ENCODE measurements around the gene FN3KRP. TPM values are rescaled to one million over a fixed set of nuclear protein-coding genes. Genes with fewer than 3 reads are reported as not detected.

FN3KRP gene
- total RNA-seq, 1 experiment from 2014 or later, result 60.9 TPM

DNA sequence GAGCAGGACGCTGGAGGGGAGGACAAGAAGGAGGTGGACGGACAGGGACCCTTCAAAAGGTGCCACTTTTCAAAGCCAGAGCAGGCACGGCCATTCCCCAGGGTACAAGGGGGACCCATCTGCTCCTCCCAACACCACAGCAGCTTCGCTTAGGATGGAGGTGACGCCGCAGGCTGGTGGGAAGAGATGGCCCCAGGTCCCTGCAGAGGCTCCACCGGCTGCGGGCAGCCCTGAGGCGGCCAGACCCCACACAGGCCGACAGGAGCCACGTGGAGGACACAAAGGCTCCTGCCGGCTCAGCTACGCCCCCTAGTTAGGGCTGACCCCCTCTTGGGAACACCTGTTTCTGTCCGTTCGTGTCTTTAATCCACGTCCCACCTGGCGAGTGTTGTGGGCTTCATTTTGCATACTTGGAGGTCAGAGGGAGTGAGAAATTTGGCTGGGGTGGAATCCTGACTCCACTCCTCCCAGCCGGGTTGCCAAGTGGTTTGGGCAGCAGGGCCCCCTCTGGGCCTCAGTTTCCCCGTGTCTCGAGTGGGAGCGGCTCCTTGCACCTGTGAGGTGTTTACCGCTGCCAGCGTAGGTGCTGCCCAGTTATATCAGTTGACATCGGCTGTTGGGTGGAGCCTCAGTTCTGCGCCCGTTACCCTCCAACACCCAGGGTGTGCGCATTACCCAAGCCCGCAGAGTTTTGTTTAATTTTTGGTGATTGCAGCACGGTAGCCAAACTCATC lies 5.8 kb upstream of the FN3KRP start:
- no peaks in the 10 kb centered on the region for H3K36me3 ChIP-seq
- no peaks in the 10 kb centered on the region for H3K27me3 ChIP-seq
- peak; percentile 95 to 98 for DNase-seq
- peaks cover 28% of the 10 kb centered on the region for H3K4me1 ChIP-seq
- H3K9me3 ChIP-seq (replicated peaks), result no peaks in the 10 kb centered on the region
- H3K4me3 ChIP-seq, result no peak overlapping the region
- peak overlapping the region; percentile 46 for H3K27ac ChIP-seq

DNA sequence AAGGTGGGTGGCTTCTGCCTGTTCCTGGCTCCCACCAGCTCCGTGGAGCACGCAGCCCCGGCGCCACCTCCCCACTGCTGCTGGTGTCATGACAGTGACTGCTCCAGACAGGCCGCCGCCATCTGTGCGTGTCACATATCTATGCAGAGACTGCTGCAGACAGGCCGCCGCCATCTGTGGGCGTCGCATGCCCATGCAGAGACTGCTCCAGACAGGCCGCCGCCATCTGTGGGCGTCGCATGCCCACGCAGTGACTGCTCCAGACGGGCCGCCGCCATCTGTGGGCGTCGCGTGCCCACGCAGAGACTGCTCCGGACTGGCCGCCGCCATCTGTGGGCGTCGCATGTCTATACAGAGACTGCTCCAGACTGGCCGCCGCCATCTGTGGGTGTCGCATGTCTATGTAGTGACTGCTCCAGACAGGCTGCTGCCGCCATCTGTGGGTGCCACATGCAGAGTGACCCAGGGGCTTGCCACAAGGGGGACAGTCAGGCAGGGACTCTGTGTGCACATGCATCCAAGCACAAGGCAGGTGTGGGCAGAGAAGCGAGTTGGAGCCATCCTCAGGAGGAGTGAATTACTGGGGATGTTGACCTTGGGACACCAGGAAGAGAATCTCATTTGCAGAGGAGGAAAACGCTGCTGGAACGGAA lies 3.3 kb upstream of the FN3KRP start:
- Histone ChIP-seq H3K4me1 (peaks cover 23% of the 10 kb centered on the region), H3K27me3 (no peaks in the 10 kb centered on the region), H3K4me3 (no peak overlapping the region), H3K36me3 (no peaks in the 10 kb centered on the region; the same call in 1 of the 2 replicates), H3K27ac (no peak overlapping the region), H3K9me3 (replicated peaks) (no peaks in the 10 kb centered on the region)
- no peak for DNase-seq

DNA sequence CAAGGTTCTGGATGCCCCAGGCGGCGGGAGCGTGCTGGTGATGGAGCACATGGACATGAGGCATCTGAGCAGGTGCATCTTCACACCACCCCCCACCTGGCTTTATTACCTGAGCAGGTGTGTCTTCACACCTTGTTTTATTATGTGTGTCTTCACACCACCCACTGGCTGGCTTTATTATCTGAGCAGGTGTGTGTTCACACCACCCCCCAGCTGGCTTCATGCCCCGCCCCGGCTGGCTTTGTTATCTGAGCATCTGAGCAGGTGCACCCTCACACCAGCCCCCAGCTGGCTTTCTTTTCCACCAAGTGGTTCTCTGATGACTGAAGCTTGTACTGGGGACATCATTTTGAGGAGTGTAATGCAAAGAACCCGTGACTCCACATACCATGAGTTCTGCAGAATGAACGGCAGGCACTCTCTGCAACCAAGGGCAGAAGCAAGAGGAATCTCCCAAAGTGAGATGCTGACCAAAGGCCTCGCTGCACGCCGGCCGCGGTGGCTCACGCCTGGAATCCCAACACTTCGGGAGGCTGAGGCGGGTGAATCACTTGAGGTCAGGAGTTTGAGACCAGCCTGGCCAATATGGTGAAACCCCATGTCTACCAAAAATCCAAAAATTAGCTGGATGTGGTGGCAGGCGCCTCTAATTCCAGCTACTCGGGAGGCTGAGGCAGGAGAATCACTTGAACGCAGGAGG lies 2.6 kb downstream of the FN3KRP start:
- Histone ChIP-seq H3K9me3 (replicated peaks) (no peaks in the 10 kb centered on the region), H3K4me1 (peaks cover 3% of the 10 kb centered on the region), H3K4me3 (no peak overlapping the region), H3K27me3 (no peaks in the 10 kb centered on the region), H3K27ac (no peak overlapping the region), H3K36me3 (peaks cover 47% of the 10 kb centered on the region)
- DNase-seq, result no peak

DNA sequence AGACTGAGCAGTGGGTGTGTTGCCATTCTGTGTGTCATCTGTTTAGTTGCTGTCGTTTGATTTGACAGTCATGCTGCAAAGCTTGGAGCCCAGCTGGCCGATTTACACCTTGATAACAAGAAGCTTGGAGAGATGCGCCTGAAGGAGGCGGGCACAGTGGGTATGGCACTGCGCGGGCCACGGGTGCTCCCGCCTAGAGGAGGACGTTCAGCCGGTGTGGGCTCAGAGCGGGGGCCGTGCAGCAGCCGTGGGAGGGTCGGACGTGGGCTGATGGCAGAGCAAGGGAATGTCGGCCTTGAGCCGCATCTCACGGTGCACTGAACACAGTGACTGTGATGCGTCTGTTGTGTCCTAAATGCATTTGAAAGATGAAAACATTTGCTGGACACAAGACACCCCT lies 3.7 kb downstream of the FN3KRP start:
- no peaks in the 10 kb centered on the region for H3K27me3 ChIP-seq
- no peak overlapping the region for H3K4me3 ChIP-seq
- H3K4me1 ChIP-seq, result peaks cover 3% of the 10 kb centered on the region
- peaks cover 55% of the 10 kb centered on the region for H3K36me3 ChIP-seq
- no peaks in the 10 kb centered on the region for H3K9me3 ChIP-seq (replicated peaks)
- DNase-seq, result no peak
- H3K27ac ChIP-seq, result no peak overlapping the region

DNA sequence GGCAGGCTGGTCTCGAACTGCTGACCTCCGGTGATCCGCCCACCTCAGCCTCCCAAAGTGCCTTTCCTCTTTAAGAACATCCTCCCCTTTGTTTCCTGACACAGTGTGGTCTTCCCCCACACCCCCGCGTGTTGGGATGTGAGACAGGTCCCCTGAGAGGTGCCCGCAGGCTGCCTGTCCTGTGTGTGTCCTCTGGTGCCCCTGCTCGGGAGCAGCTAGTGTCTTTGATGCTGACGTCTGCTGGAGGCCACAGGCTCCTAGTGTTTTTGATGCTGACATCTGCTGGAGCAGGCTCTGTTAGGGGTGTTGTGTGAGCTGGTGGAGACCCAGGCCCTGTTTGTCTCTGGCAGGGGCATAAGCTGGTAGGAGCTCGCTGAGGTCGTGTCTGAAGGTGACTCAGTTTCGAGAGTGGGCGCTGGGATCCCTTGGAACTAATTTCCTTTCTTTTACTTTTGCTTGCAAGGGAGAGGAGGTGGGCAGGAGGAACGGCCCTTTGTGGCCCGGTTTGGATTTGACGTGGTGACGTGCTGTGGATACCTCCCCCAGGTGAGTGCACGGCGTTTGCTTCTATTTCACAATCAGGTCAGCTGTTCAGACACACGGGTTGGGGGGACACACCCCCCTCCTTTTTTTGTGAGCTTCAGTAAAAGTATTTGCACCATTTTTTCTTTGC lies 6.0 kb downstream of the FN3KRP start:
- Histone ChIP-seq H3K27ac (no peak overlapping the region), H3K4me3 (no peak overlapping the region), H3K27me3 (no peaks in the 10 kb centered on the region), H3K9me3 (replicated peaks) (no peaks in the 10 kb centered on the region), H3K4me1 (peaks cover 3% of the 10 kb centered on the region; the same call in 1 of the 2 replicates), H3K36me3 (peaks cover 74% of the 10 kb centered on the region)
- DNase-seq, result no peak

DNA sequence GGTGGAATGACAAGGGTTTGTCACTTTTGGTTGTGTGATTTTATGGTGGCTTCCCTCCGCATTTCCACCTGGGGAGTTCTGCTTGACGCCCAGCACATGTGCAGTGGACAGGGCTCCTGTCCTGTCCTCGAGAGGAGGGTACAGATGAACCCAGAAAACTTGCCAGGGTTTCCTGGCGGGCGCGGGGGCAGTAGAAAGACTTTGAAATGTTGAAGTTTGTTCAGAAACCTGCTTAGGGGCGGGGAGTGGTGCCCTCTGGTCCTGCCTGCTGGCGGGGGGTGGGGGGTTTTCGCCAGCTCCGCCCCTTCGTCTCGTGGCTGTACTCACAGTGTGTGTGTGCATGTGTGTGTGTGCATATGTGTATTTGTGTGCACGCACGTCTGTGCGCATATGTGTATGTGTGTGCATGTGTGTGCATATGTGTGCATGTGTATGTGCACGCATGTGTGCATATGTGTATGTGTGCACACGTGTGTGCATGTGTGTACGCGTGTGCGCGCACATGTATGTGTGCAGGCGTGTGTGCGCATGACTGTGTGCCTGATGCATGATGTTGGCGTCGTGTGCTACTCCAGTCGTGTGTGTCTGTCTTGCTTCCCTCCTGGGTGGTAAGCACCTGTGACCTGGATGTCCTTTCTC lies 6.8 kb downstream of the FN3KRP start:
- no peak for DNase-seq
- peaks cover 82% of the 10 kb centered on the region for H3K36me3 ChIP-seq
- no peak overlapping the region for H3K4me3 ChIP-seq
- H3K9me3 ChIP-seq (replicated peaks), result no peaks in the 10 kb centered on the region
- H3K27ac ChIP-seq, result no peak overlapping the region
- H3K4me1 ChIP-seq, result no peaks in the 10 kb centered on the region
- H3K27me3 ChIP-seq, result no peaks in the 10 kb centered on the region

DNA sequence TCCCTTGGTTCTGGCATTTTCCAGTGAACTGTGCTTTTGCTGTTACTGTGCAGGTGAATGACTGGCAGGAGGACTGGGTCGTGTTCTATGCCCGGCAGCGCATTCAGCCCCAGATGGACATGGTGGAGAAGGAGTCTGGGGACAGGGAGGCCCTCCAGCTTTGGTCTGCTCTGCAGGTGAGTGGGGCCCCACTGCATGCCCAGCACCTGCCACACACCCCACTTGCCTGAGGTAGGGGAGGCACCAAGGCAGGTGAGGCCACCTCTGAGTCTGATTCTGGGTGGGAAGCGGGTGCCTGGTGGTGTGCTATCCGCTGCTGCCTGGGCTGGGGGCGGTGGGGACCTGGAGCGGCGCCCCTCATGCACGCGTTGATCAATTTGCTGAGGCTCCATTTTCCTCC lies 9.9 kb downstream of the FN3KRP start:
- Histone ChIP-seq H3K4me3 (no peak overlapping the region), H3K36me3 (peaks cover 80% of the 10 kb centered on the region), H3K27ac (no peak overlapping the region), H3K9me3 (replicated peaks) (no peaks in the 10 kb centered on the region), H3K4me1 (no peaks in the 10 kb centered on the region), H3K27me3 (no peaks in the 10 kb centered on the region)
- no peak for DNase-seq

DNA sequence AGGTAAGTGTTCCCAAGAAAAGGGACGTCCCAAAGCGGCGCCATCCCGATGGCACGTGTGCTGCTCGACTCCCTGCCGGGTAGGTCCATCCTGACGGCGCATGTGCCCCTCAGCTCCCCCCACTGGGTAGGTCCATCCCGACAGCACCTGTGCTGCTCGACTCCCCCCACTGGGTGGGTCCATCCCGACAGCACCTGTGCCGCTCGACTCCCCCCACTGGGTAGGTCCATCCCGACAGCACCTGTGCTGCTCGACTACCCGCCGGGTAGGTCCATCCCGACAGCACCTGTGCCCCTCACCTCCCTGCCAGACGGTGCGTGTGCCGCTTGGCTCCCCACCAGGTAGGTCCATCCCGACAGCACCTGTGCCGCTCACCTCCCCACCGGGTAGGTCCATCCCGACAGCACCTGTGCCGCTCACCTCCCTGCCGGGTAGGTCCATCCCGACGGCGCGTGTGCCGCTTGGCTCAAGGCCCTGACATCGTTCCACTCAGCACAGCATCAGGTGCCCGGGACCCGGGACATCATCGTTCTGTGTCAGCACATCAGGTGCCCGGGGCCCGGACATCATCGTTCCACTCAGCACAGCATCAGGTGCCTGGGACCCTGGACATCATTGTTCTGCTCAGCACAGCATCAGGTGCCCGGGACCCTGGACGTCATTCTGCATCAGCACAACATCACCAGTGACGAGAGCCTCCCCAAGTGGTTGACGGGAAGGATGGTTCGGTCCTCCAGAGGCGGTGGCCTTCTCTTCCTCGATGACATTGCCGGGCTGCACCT lies 13.2 kb downstream of the FN3KRP start:
- DNase-seq, result no peak
- Histone ChIP-seq H3K36me3 (peaks cover 78% of the 10 kb centered on the region), H3K4me1 (no peaks in the 10 kb centered on the region), H3K4me3 (no peak overlapping the region), H3K27me3 (no peaks in the 10 kb centered on the region), H3K27ac (no peak overlapping the region), H3K9me3 (replicated peaks) (peaks cover 9% of the 10 kb centered on the region)

DNA sequence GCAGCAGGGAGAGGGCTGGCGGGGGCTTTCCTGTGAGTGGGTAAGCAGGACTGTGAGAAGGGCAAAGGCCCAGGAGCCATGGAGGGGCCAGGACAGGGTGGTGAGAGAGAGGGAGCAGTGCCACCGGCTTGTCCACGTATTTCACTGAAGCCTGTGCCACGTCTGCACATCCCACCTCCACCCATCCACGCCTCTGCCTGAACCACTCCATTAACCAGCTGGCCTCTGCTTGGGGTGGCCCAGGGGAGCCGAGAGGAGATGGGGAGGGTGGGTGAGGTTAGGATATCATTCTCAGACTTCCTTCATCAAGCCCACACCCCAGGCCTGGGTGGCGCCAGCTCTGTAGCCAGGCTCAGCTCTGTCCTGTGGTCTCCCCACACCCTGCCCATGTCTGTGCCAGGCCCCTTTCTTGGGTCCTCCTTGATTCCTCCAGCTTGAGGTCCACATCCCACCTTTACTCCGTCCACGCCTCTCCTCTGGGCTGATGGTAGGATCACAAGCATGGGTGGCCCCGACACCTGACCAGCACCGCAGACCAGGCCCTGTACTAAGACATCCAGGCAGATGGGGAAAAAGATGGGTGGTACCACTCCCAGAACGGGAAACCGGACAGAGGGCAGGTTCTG lies 15.7 kb downstream of the FN3KRP start:
- Histone ChIP-seq H3K4me1 (no peaks in the 10 kb centered on the region), H3K4me3 (no peak overlapping the region), H3K36me3 (peaks cover 60% of the 10 kb centered on the region), H3K27ac (no peak overlapping the region), H3K9me3 (replicated peaks) (peaks cover 9% of the 10 kb centered on the region), H3K27me3 (no peaks in the 10 kb centered on the region)
- no peak for DNase-seq

DNA sequence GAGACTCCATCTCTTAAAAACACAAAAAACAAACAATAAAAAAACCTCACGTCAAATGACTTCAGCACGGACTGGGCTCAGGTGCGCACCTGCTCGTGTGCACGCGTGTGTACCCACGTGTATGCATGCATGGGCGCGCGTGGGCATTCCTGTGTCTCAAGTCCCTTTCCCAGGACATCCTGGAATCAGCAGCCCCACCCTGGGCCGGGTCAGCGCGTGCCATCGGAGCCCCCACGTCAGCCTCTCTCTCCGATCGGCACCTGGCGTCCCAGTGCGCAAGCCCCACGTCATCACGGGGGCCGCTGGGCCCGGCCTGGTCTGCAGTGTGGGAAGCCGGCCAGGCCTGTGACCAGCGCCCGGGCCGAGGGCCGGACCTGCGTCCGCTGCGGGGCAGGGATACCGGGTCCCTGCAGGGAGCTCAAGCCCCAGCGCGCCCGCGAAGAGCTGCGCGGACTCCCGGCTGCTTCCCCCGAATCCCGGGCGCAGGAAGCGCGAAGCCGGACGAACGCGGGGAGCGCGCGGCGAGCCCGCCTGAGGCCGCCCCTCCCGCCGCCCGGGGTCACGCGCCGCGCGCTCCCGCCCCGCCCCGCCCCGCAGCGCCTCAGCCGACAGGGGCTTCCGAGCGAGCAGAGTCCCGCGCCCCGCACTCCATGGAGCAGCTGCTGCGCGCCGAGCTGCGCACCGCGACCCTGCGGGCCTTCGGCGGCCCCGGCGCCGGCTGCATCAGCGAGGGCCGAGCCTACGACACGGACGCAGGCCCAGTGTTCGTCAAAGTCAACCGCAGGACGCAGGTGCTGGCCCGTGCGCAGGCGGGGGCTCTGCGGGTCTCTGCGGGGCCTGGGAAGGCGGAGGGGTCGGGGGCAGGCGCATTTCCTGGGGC lies 18.7 kb downstream of the FN3KRP start, which contains the start of gene FN3K:
Gene FN3K (plus strand): TSS at position 629 of the 880 bp plus-strand sequence. CDS start 22 bp downstream, at position 651.
- Histone ChIP-seq H3K36me3 (peaks cover 38% of the 10 kb centered on the region), H3K27ac (no peak within 1 kb of the TSS), H3K27me3 (no peaks in the 10 kb centered on the region), H3K4me3 (no peak within 1 kb of the TSS), H3K4me1 (no peaks in the 10 kb centered on the region), H3K9me3 (replicated peaks) (peaks cover 9% of the 10 kb centered on the region)
- no peak for DNase-seq

DNA sequence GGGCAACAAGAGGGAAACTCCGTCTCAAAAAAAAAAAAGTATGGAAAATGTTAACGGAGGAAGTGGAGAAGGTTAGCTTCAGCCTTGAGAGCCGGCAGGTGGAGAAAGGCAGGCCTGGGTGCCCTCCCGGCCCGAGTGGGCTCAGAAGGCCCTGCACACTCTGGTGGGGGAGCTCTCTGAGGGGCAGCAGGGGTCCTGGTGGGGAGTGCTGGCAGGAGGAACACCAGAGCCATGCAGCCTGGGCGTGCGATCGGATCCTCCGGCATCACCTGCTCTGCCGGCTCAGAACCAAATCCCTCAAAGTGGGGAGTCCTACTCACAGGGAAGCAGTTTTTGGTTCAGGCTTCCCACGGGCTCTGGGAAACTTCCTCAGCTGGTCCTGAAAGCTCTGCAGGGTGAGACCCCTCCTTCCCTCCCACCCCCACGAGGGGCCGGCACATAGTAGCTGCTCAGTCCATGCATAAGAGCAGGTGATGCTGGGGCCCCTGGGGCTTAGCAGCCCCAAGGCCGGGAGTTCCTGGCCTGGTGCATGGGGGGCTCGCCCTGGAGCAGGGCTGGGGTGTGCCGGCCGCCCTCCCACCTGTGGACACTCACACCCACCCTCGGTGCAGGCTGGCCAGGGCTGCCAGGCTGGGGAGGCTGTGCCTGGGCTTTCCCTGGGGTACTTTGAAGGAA lies 20.1 kb downstream of the FN3KRP start:
- H3K4me1 ChIP-seq, result no peaks in the 10 kb centered on the region
- no peak for DNase-seq
- H3K27ac ChIP-seq, result no peak overlapping the region
- H3K36me3 ChIP-seq, result peaks cover 36% of the 10 kb centered on the region
- H3K27me3 ChIP-seq, result no peaks in the 10 kb centered on the region
- H3K9me3 ChIP-seq (replicated peaks), result peaks cover 21% of the 10 kb centered on the region
- H3K4me3 ChIP-seq, result no peak overlapping the region
